EH (cell line): ENCODE measurements around the gene IGF2.
"Not testable (repeated sequence)": the region's sequence is repeated elsewhere in the genome, so short reads cannot be mapped to it uniquely, and the experiment has no call there.

Experiments
- DNase-seq: peaks from one replicate; pipeline ENCODE4 v3.0.0-alpha.2; 2015; ENCODE audit warnings: low read depth

Gene IGF2

GRCh38 chr11:2136209-2136951 is 2.8 kb downstream of the IGF2 start:
- DNase-seq = no peak

GRCh38 chr11:2135648-2136201 is 3.5 kb downstream of the IGF2 start:
- no peak for DNase-seq

- DNase-seq = no peak
These were observed 4.1 kb downstream of the IGF2 start for GRCh38 chr11:2135018-2135569.

- DNase-seq = no peak
These were observed 4.9 kb downstream of the IGF2 start for GRCh38 chr11:2134022-2135010.

- no peak for DNase-seq
These were observed 5.8 kb downstream of the IGF2 start for GRCh38 chr11:2133241-2134021.

- no peak for DNase-seq
These were observed 6.3 kb downstream of the IGF2 start for GRCh38 chr11:2132874-2133240.

GRCh38 chr11:2132246-2132645 is 6.9 kb downstream of the IGF2 start:
- no peak for DNase-seq

GRCh38 chr11:2131371-2132236 is 7.6 kb downstream of the IGF2 start:
- DNase-seq = no peak

GRCh38 chr11:2130881-2131352 is 8.3 kb downstream of the IGF2 start:
- DNase-seq = no peak

- no peak for DNase-seq
These were observed 9.4 kb downstream of the IGF2 start for GRCh38 chr11:2129699-2130366.

GRCh38 chr11:2129308-2129698 is 9.9 kb downstream of the IGF2 start:
- no peak for DNase-seq

- DNase-seq = no peak
These were observed 10.5 kb downstream of the IGF2 start for GRCh38 chr11:2128511-2129307.

- no peak for DNase-seq
These were observed 11.1 kb downstream of the IGF2 start for GRCh38 chr11:2128130-2128510.

GRCh38 chr11:2127482-2128129 is 11.6 kb downstream of the IGF2 start:
- no peak for DNase-seq

GRCh38 chr11:2126520-2127085 is 12.6 kb downstream of the IGF2 start:
- no peak for DNase-seq

- not testable (repeated sequence) for DNase-seq
These were observed 14.3 kb downstream of the IGF2 start for GRCh38 chr11:2124736-2125484.

GRCh38 chr11:2123628-2123960 is 15.6 kb downstream of the IGF2 start:
- DNase-seq = no peak
